K562 (cell line): Measurements from ENCODE around the gene LBH. TPM values are rescaled to one million over a fixed set of nuclear protein-coding genes. Genes with fewer than 3 reads are reported as not detected.

Source experiments
- ATAC-seq: fragments of 200-7000 bp; cut with Tn5 transposase; 3 replicates; pipeline ENCODE4 v1.9.1; 2020; ENCODE audit warnings: moderate library complexity
- BruUV-seq: library from RNA; stranded (reverse); fragments of 400-500 nt; replicated peaks from 2 replicates; lab custom pipeline; 2021; lab: Mats Ljungman, UMichigan
- CTCF ChIA-PET: fragments of 300-600 bp; formaldehyde crosslinking; extraction: SDS; loops from one replicate; lab custom pipeline; 2021; ENCODE audit warnings: low intra/inter-chr PET ratio; lab: Yijun Ruan, JAX
- POLR2A ChIA-PET: fragments of 300-600, 350-650 bp; sonication (Branson Sonifier 250); formaldehyde crosslinking; extraction: SDS; loops from one replicate; lab custom pipeline; 2021; ENCODE audit warnings: antibody characterized with exemption, inconsistent platforms; lab: Yijun Ruan, JAX
- DNase-seq, 4 experiments: peaks; one replicate each; pipeline versions ENCODE4 v3.0.0 to v3.0.0-alpha.2; 2011 to 2018; ENCODE audit warnings: low spot score in 3 of 4, mixed read lengths in 3 of 4; ENCODE audit errors: extremely low read depth in 1 of 4
- FAIRE-seq: peaks from 2 replicates; lab custom pipeline; 2011; peaks lifted over from hg19 to GRCh38; lab: Jason Lieb, UNC
- H2AFZ ChIP-seq: 2 replicates; pipeline ENCODE4 v1.6.0; 2011; ENCODE audit warnings: low read depth, low read length, control low read depth, inconsistent platforms
- H3K27ac ChIP-seq: fragments of 200-600 bp; 3 replicates; pipeline ENCODE4 v1.8.0; 2011; ENCODE audit warnings: low read depth, mild to moderate bottlenecking, control low read depth, inconsistent platforms, low read length, moderate library complexity, mixed read lengths; ENCODE audit errors: extremely low read depth
- H3K27me3 ChIP-seq, 2 experiments: fragments of 300-600 bp in 1 of 2; 2 replicates in 1 of 2; 3 replicates in 1 of 2; pipeline versions ENCODE4 v1.6.0 to v1.8.0; 2011; ENCODE audit warnings: inconsistent platforms in 2 of 2, low read length in 2 of 2, mild to moderate bottlenecking in 1 of 2, mixed read lengths in 1 of 2, moderate library complexity in 1 of 2; ENCODE audit not compliant: control insufficient read depth in 2 of 2, insufficient read depth in 2 of 2
- H3K36me3 ChIP-seq: fragments of 300-600 bp; 3 replicates; pipeline ENCODE4 v1.8.0; 2011; ENCODE audit warnings: mild to moderate bottlenecking, low read length, inconsistent platforms; ENCODE audit not compliant: control insufficient read depth, insufficient read depth
- H3K4me1 ChIP-seq, 2 experiments: fragments of 200-600 bp in 1 of 2; replicated peaks in 1 of 2; 2 replicates in 1 of 2; 3 replicates in 1 of 2; pipeline versions ENCODE4 v1.5.1 to v1.8.0; 2011; ENCODE audit warnings: inconsistent platforms in 2 of 2, low read length in 2 of 2, mild to moderate bottlenecking in 1 of 2, mixed read lengths in 1 of 2, moderate library complexity in 1 of 2; ENCODE audit not compliant: control insufficient read depth in 2 of 2, insufficient read depth in 2 of 2
- H3K4me2 ChIP-seq: 2 replicates; pipeline ENCODE4 v1.6.1; 2011; ENCODE audit warnings: low read length, control low read depth, inconsistent platforms, mixed read lengths; ENCODE audit not compliant: insufficient read depth
- H3K4me3 ChIP-seq: fragments of 200-600 bp; sonication (generic), shearing (Covaris generic); 2 replicates; pipeline ENCODE4 v1.5.1; 2016; ENCODE audit warnings: control low read depth, inconsistent platforms
- H3K79me2 ChIP-seq: fragments of 200-600 bp; 3 replicates; pipeline ENCODE4 v1.8.0; 2011; ENCODE audit warnings: low read length, inconsistent platforms; ENCODE audit not compliant: control insufficient read depth, insufficient read depth
- H3K9ac ChIP-seq, 2 experiments: 2 replicates each; pipeline versions ENCODE4 v1.6.0 to v1.6.1; 2011; ENCODE audit warnings: low read depth in 2 of 2, low read length in 2 of 2, control low read depth in 1 of 2, inconsistent platforms in 1 of 2, mild to moderate bottlenecking in 1 of 2, mixed read lengths in 1 of 2; ENCODE audit not compliant: insufficient read depth in 1 of 2
- H3K9me1 ChIP-seq: one replicate; pipeline ENCODE4 v1.6.0; 2011; ENCODE audit warnings: inconsistent platforms, mild to moderate bottlenecking, low read length, moderate library complexity; ENCODE audit not compliant: control insufficient read depth, insufficient read depth
- H3K9me3 ChIP-seq: replicated peaks from 2 replicates; pipeline ENCODE4 v1.5.1; 2011; ENCODE audit warnings: low read depth, low read length, inconsistent platforms; ENCODE audit not compliant: control insufficient read depth, insufficient read depth
- H4K20me1 ChIP-seq: replicated peaks from 2 replicates; pipeline ENCODE4 v1.6.1; 2011; ENCODE audit warnings: low read length, inconsistent platforms, mixed read lengths; ENCODE audit not compliant: control insufficient read depth, insufficient read depth
- HES1 ChIP-seq: fragments of 450-650 bp; IDR thresholded peaks from 2 replicates; pipeline ENCODE4 v1.6.1; 2016; ENCODE audit warnings: low read depth, mild to moderate bottlenecking, moderate library complexity
- SMAD2 ChIP-seq: fragments of 150-350 bp; IDR thresholded peaks from 2 replicates; pipeline ENCODE4 v1.6.1; 2014; ENCODE audit warnings: low read depth, mild to moderate bottlenecking, low read length
- SREBF1 ChIP-seq: fragments of 150-350 bp; IDR thresholded peaks from 2 replicates; pipeline ENCODE4 v1.6.1; 2014; ENCODE audit warnings: antibody characterized with exemption, low read depth, low read length, borderline replicate concordance
- TCF7L2 ChIP-seq: fragments of 150-350 bp; IDR thresholded peaks from 2 replicates; pipeline ENCODE4 v1.6.1; 2016; ENCODE audit warnings: low read depth, mild to moderate bottlenecking, low read length, moderate library complexity
- in situ Hi-C: fragments of 300-500 bp; cut with MboI; formaldehyde crosslinking; loops from 4 replicates; pipeline ENCODE4 v1.15.0; 2018; ENCODE audit warnings: inconsistent platforms, mixed read lengths
- intact Hi-C: fragments of 100-400 bp; cut with micrococcal nuclease; formaldehyde crosslinking; loops from 2 replicates; pipeline ENCODE4 v1.14.2; 2022
- polyA plus RNA-seq, 8 experiments: library from polyadenylated mRNA; depleted of rRNA in 4 of 8; stranded (reverse) in 5 of 8; unstranded in 3 of 8; fragments of >200 nt; fragmentation: Nextera tagmentation in 2 of 8; fragmentation: Illumina TruSeq in 1 of 8; extraction: Ambion mirVana in 2 of 8; extraction: Trizol in 1 of 8; gene quantifications; 2 replicates each; pipeline versions ENCODE4 v1.2.1 to v1.2.3, GENCODE V29; 2011 to 2014; ENCODE audit warnings: inconsistent platforms in 1 of 8, missing spikeins in 1 of 8
- total RNA-seq, 7 experiments: library from RNA; depleted of rRNA in 6 of 7; stranded (reverse); fragments of >200 nt in 6 of 7; fragmentation: Illumina TruSeq in 2 of 7; extraction: Trizol in 2 of 7; gene quantifications; 2 replicates each; pipeline versions ENCODE4 v1.2.1 to v1.2.3, GENCODE V29; 2011 to 2021; ENCODE audit warnings: low replicate concordance in 1 of 7

Gene LBH
- total and polyA plus RNA-seq, 9 of the 15 experiments (the other 6 are each of a cell fraction or from before 2014, with no cell fraction given), result 3.1 to 13.4 (median 7.4) TPM

GRCh38 chr2:30216157-30216556 is 15.2 kb upstream of the LBH start:
- FAIRE-seq, result no peak
- Histone ChIP-seq H3K27me3 (peaks cover 0 to 14% of the 10 kb centered on the region in 2 experiments; a peak in 2 of 5 replicates), H3K27ac (no peak overlapping the region), H2AFZ (no peak overlapping the region)
- BruUV-seq, result no TSS peak
- intact Hi-C loops, result no loop called here
- no peak for ATAC-seq
- CTCF ChIA-PET, result no interaction called here
- TF ChIP-seq HES1, result no peak
- TF ChIP-seq TCF7L2, result no peak
- no peak for TF ChIP-seq SMAD2
- no peak for TF ChIP-seq SREBF1
- TF ChIP-seq, all 486 proteins: peak for 0
- no peaks in the 10 kb centered on the region for H3K36me3 ChIP-seq
- H3K4me3 ChIP-seq, result no peak overlapping the region
- no peak overlapping the region for H3K4me2 ChIP-seq
- no peaks in the 10 kb centered on the region for H4K20me1 ChIP-seq
- no peaks in the 10 kb centered on the region for H3K9me1 ChIP-seq
- POLR2A ChIA-PET, result interaction anchor here (1.1 kb wide), 1 partner anchor 69 kb away, joined by 3 read pairs; the partner anchor contains the start of gene YPEL5
- no peak for DNase-seq
- H3K9me3 ChIP-seq, result no peaks in the 10 kb centered on the region
- H3K9ac ChIP-seq, result no peak overlapping the region
- in situ Hi-C loops, result no loop called here
- H3K79me2 ChIP-seq, result no peaks in the 10 kb centered on the region
- peaks cover 3 to 11% of the 10 kb centered on the region in 2 experiments; a peak in 1 of 5 replicates for H3K4me1 ChIP-seq
